GM21723 (cell line): Measurements from ENCODE around the gene ZBTB7C.

ENCODE experiments used
- ATAC-seq: cut with Tn5 transposase; IDR thresholded peaks from one replicate; pipeline ENCODE4 v1.9.1; 2021; ENCODE audit warnings: mild to moderate bottlenecking, moderate library complexity; ENCODE audit not compliant: unreplicated experiment

ZBTB7C gene

DNA sequence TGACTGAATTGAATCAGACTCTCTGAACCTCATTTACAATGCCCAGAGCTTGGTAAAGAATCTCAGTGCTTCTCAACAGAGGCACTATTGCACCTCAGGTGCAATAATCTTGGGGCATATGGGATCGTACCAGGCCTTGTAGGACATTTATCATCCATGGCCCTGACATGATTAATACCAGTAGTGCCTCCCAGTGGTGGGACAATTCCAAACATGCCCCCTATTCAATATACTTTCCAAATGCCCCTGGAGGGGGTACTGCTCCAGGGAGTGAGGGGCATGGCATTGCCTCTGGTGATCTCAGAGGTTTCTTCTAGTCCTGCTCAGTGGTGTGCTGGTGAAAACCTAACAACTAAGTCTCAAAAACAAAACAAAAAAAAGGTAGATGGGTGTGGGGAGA, 303.9 kb downstream of the ZBTB7C start:
- no peak for ATAC-seq

DNA sequence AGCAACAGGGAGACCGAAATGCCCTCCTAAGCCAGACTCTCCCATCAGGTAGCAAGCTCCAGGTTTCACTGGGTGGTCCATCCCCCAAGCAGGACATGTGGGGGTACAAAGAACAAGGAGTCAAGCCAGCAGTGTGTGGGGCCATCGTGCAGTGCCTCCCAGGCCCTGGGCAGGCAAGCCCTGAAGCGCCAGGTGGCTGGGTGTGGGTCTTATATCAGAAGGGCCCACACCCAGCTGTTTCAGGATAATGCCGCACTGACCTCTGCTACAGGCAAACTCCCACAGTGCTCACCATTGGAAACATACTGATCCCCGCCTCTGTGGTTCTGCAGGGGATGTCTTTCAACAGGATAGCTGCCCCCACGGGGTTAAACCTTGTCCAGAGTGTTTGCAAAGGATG, 304.5 kb downstream of the ZBTB7C start:
- ATAC-seq = no peak

DNA sequence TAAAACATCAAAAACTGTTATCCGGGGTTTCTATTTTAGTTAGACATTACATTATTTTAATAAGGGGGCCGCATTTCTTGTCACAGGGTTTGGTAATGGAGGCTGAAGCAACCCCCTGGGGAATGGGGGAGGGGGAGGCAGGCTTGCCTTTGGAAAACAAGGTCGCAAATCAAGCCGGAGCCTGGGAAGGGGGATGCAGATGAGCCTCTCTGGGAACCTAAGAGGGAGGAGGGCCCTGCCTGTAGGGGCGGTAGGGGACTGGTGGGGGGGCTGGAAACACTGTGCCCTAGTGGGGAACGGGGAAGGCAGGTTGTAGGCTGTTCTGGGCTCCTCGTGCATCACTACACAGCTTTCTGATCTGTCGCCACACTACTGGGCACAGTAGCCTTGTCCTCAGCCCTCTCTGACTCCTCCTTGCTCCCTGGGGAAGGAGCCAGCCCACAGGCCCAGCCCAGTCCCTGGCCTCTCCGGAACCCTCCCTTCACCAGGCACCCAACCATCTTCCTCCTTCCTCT, 308.5 kb downstream of the ZBTB7C start:
- no peak for ATAC-seq

DNA sequence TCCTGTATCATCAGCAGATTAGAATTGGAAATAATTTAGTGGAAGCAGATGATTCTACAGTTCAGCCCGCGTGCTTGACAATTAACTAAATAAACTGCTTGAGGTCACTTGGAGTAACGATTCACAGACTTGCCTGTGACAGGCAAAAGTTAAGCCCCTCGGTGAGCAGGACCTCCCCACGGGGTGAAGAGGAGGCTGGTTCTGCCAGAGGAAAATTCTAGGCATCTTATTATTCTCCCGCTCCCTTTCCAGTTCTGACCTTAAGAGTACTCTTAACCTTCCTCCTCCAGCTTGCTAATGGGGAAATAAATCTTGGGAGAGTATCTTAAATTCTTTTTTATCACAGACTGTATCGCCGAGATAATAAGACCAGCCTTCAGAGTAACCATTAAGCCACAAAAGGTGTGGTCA, 309.0 kb downstream of the ZBTB7C start:
- no peak for ATAC-seq

DNA sequence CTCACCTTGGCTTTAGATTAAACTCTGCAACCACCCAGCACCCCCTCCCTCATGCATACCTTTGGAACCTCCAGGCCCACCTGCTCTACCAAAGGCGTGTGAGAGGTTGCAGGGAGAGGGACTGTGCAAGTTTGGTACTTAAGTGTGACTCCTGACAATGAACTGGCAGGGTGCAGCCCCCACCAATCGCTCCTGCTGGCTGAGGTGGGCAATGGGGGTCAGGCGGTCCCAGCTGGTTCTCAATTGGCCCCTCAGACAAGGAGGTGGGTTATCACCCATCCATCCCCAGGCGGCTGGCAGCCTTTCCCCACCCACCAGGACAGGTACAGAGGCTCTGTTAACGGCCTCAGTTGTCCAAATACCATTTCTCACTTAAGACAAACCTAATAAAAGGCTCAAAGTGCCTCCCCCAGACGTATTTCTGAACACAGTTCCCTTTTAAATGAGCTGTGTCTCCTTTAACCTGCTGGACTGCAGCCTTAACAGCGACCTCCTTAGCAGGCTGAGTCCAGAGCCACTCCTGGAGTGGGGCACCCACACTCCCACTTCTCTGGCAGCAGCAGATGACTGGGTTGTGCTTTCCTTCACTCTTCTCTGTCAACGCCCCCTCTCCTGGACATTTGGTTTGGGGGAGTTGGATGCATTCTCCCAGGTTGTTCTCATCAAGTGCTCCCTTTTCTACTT, 309.6 kb downstream of the ZBTB7C start:
- no peak for ATAC-seq

DNA sequence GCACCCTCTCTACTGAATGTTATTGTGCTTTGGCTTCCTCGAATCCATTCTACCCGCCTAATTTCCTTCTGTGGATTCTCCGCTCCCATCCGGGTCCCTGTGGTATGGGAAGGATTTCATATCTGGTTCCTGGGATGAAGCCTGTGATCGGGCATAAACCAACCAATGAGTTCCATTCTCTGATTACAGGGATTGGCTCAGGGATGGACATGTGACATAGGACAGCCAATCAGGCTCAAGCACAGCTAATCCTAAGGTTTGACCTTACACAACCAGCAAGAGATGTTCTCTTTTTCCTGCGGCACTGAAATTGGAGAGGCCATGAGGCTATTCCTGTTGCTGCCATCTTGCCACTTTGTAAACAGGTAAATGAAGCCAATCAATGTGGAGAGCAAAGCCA, 310.6 kb downstream of the ZBTB7C start:
- ATAC-seq = no peak

DNA sequence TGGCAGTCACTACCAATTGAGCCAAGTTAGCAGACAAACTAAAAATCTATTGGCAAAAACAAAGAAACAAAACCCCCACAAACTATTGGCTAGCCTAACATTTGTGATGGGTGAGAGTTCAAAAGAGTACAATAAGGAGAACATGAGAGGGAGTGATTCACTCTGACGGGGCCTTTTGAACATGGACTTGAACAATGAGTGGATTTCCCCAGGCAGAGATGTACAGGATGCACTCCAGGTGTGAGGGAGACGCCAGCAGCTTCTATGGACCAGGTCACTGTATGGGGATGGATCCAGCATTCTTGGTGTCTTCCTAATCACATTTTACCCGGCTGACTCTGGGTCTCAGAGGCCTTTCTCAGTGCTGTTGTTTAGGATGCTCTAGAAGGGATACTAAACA, 311.2 kb downstream of the ZBTB7C start:
- no peak for ATAC-seq

DNA sequence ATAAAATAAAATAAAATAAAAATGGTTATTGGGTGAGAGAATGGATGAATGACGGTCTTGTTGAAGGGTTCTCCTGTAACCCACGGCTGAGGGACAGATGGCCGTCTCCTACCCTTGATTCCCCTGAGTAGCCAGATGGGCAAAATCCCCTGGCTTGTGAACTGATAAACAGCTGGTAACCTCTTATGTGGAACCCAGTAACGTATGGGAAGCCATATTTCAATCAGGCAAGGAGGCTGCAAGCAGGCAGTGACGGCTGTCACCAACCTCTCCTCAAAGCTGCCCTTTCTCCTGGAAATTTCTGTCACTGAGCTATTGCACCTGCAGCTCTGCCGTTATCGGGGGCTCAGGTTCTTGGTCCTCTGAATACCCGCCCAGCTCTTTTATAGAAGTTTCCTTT, 313.5 kb downstream of the ZBTB7C start:
- no peak for ATAC-seq

DNA sequence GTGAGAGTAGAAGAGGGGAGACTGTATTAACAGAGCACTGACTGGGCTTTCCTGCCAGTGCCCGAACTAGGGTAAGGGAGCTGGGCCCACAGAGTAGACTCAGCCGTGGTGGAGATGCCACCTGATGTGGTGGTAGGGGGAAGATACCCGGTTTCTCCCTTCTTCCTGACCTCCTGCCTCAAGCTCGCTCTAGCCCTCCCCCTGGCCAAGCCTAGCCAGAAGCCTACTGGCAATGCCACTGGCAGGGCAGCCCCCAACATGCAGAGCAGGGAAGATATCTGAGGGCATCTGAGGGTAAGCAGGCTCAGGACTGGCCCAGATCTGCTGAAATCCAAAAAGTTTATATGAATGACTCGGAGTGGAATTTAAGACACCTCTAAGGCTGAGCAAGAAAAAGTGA, 316.1 kb downstream of the ZBTB7C start:
- no peak for ATAC-seq

DNA sequence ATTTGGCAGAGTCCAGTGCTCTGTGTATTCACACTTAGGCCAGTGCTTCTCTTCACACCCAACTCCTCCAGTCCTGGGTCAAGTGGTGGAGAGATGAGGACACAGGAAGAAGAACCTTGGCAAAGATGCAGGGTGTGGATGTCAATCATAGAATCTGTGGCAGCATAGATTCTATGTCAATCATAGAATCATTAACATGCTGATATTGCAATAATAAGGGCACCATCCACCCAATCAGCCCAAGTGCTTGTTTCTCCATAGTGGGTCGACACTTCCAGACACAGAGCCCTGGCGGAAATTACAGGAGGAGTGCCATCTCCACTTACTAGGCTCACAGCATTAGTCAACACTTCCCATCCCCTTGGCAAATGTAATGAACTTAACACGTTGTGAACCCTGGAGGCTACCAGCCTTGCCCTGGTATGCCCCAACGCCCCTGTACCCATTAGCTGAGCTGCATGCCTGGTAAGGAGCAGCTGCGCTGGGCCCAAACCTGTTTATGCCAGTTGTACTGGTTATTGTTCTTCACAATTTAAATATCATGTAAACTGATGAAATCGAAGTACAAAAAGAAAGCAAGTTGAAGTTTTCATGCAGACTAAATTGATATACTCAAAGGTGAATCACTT, 317.2 kb downstream of the ZBTB7C start:
- ATAC-seq = no peak

DNA sequence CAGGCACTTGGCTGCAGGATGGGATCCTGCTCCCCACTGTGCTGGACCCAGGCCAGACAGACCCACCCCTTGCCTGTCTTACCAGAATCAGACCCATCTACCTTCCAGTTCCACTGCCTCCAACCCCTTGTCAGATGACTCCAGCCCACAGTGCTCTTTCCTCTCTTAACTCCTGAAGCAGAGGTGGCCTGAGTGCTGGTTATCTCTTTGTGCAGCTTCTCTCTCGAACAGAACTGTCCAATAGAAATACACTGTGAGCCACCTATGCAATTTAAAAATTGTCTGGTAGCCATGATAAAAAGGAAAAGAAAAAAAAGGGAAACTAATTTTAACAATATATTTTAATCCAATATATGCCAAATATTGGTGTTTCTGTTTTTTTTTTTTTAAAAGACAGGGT, 318.5 kb downstream of the ZBTB7C start:
- ATAC-seq = no peak

DNA sequence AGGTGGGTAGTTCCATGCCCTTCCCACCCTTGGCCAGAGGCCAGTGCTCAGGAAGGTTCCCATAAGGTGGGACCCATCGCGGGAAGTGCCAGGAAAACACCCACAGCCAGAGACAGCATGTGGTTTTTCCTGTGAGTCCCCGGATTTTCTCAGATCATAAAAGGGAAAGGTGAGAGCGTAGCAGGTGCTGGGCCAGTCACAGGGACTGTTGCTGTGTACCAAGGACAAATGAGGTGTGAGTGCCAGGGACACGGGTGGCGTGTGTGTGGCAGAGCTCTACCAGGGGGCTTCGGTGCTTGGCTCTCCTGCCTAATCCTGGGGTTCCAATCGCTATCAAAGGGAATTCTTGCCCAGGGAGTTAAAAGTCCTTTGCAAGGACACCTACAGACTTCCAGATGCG, 319.2 kb downstream of the ZBTB7C start:
- ATAC-seq = no peak

DNA sequence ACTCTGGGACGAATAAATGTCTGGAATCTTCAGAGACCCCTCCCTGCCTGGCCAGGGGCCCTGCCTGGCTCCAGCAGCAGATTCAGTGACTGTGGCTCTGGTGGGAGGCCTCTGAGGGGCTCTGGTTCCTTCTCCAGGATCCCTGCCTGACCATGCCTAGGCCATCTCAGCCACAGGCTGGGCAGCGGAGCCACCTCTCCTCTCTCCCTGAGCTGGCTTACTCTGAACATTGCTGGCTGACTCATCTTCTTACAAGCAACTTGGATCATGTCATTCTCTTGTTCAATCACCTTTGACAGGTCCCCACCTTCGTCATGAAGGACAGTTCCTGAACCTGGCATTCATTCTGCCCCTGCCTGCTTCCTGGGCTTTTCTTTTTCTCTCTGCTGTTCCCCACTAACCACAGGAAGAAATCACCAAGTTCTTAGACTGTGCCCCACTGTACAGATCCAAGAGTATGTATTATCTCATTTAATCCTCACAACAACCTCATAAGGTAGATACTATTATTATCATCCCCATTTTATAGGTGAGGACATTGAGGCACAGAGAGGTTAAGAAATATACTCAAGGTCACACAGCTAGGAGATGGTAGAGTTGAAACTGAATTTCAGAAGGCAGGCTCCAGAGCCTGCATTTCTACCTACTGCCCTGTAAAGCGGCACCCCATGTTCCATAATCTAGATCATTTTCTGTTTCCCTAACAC, 323.2 kb downstream of the ZBTB7C start:
- ATAC-seq = no peak

DNA sequence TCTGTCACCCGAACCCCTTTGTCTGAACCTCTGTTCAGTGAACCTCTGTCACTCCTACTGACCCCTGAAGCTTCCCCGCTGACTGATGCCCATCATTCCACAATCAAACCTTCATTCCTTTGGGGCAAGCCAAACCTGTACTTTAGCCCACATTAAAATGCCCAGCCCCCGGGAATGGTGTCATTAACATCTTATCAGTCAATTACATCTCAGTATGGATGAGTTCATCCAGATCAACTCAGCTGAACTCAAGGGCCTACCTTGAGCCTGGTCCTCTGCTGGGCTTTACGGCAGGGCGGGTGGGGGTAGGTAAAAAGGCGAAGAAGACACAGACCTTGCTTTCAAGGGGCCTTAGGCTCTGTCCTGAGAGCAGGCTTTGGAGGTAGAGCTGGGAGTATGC, 324.3 kb downstream of the ZBTB7C start:
- ATAC-seq = no peak

DNA sequence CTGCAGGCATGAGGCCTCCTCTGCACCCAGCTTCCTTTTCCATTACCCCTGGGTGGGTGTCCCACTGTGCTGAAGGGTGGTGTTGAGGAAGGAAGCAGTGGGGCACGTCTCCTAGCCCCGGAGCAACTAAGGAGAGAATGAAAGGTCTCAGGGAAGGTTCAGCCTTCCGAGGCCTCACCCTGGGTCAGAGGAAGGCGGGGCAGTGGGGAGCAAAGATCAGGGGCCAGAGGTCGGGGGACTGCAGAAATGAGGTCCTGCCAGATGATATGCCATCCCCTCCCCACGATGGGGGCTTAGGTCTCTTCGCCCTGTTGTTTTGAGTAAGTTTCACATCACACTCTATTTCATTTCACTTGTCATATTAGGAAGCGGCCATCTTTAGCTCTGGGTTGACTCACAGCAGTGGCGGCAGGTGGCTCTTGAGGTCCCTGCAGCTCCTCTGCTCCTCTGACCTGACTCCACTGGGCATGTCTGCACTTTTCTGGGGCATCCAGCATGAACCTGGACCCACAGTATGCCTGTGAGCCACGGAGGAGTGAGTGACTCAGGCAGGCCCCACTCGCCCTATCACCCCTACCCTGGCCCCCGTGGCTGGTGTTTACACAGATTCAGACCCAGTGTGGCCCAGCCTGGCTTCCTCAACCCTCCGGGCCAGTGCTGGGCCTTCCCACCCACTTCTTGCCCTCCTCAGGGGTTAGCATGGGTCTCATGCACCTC, 325.0 kb downstream of the ZBTB7C start:
- no peak for ATAC-seq

DNA sequence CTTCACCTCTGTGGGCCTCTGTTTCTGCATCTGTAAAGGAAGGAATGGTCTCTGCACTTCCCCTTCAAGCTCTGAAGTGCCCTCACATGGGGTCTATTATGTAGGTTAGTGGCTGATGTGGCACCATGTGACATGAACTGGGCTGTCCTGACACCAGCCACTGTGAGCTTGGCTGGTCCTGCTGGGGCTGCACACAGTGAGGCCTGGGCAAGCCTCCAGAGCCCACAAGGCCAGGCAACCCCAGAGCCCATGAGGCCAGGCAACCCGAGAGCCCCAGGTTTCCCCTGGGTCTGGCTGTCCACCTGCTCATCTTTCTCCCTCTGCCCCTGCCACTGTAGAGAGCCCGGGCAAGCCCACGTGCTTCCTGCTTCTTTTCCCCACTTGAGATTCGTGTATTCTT, 328.6 kb downstream of the ZBTB7C start:
- no peak for ATAC-seq

DNA sequence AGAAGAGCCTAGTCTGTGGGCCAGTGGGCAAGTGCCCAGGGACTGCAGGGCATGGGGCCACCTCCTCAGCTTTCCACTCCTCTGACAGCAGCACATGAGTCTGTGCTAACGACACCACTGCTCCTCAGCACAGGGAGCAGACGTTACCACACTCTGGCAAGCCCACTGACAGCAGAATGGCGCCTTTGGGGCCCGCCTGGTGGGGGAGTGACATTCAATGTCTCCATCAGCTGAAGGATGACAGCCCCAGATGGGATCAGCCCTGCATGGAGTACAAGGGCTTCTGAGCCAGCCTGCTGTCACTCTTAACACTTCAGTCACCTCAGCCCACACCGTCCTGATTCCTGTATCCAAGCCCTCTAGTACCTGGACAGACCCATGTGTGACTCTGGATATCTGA, 329.3 kb downstream of the ZBTB7C start:
- ATAC-seq = no peak

DNA sequence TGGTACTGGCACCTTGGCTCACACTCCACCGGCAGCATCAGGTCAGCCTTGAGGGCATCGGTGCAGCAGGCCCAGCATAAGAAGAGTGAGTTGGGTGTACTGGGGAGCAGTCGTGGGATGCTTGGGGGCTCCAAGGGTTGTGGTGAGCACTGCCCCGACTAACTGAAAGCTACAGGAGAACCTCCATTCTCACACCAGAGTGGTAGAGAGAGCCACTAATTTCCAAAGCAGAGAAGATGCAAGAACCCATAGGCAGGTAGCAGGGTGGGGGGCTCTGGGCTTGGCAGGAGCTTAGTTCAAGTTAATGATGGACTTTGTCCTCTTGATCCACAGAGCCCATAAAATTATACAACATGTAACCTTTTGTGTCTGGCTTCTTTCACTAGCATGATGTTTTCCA, 330.7 kb downstream of the ZBTB7C start:
- ATAC-seq = no peak

DNA sequence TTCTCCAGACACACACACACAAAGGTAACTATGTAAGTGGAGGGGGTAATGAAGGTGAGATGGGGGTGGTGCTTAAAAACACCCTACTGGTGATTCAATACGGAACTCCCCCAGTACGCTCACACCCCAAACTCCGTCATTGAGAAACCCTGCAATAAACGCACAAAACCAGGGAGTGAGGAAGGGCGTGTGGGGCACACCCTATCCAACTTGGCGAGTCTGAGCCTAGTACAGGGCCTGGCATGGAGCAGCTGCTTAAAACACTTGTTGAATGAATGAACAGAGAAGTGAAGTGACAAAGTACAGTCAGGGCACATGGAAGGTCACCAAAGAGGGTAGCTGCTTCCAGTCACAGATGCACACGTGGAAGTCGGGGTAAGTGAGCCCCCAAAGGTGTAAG, 331.9 kb downstream of the ZBTB7C start:
- ATAC-seq = no peak

DNA sequence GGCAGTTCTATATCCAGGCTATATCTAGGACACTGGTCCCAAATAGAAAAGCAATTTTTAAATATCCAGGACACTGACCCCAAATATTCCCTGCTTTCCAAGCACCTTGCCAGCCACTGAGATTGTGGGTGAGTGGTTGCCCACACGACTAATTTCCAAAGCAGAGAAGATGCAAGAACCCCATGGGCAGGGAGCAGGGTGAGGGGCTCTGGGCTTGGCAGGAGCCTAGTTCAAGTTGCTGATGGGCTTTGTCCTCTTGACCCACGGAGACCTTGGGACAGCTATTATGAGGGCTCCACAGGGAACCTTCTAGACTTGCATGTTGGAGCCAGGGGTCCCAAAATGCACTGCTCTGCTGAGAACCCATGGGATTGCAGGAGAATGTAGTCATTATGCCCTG, 332.7 kb downstream of the ZBTB7C start:
- no peak for ATAC-seq

DNA sequence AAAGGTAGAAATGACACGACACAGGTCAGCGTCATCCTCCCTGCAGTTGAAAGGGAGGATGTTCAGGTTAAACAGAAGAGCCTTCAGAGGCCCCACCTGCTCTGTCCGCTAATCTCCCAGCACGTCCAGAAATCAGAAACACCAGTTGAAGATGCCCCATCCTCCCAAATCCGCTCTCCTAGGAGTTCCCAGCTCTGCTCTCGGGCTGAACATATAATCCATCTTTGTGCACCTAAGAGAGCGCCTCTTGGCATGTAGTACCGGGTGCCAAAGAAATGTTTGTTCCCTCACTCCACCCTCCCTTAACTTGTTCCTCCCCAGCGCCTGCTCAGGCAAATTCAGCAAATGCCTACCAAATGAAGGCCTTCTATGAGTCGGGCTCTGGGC, 333.5 kb downstream of the ZBTB7C start:
- ATAC-seq = no peak
